IPS DF 4.7 (cell line): ENCODE results near the gene KCNC4.

ENCODE experiments used
- DNase-seq: peaks from one replicate; pipeline ENCODE4 v3.0.0-alpha.2; 2013; ENCODE audit warnings: low spot score; ENCODE audit errors: extremely low read depth

KCNC4 gene

GRCh38 chr1:110229348-110230001 is 19.4 kb downstream of the KCNC4 start:
- no peak for DNase-seq

- DNase-seq, result no peak
Measured at GRCh38 chr1:110230381-110231199, 20.5 kb downstream of the KCNC4 start.

- no peak for DNase-seq
Measured at GRCh38 chr1:110233861-110234260, 23.7 kb downstream of the KCNC4 start.

- DNase-seq, result no peak
Measured at GRCh38 chr1:110234691-110235090, 24.6 kb downstream of the KCNC4 start.

- no peak for DNase-seq
Measured at GRCh38 chr1:110235181-110235833, 25.2 kb downstream of the KCNC4 start.

GRCh38 chr1:110235834-110236682 is 25.9 kb downstream of the KCNC4 start:
- DNase-seq, result no peak

- DNase-seq, result no peak
Measured at GRCh38 chr1:110237386-110238152, 27.5 kb downstream of the KCNC4 start.

GRCh38 chr1:110239441-110240430 is 29.6 kb downstream of the KCNC4 start:
- no peak for DNase-seq

GRCh38 chr1:110240476-110241210 is 30.5 kb downstream of the KCNC4 start:
- no peak for DNase-seq

GRCh38 chr1:110241516-110241915 is 31.4 kb downstream of the KCNC4 start:
- DNase-seq, result no peak

GRCh38 chr1:110242062-110242461 is 31.9 kb downstream of the KCNC4 start:
- no peak for DNase-seq

GRCh38 chr1:110242731-110243130 is 32.6 kb downstream of the KCNC4 start:
- DNase-seq, result no peak

- DNase-seq, result no peak
Measured at GRCh38 chr1:110243146-110243545, 33.0 kb downstream of the KCNC4 start.

- no peak for DNase-seq
Measured at GRCh38 chr1:110243574-110243973, 33.5 kb downstream of the KCNC4 start.

- DNase-seq, result no peak
Measured at GRCh38 chr1:110245876-110246620, 35.9 kb downstream of the KCNC4 start.

GRCh38 chr1:110248746-110249145 is 38.6 kb downstream of the KCNC4 start:
- no peak for DNase-seq

- no peak for DNase-seq
Measured at GRCh38 chr1:110249256-110249655, 39.1 kb downstream of the KCNC4 start.

GRCh38 chr1:110250008-110250407 is 39.9 kb downstream of the KCNC4 start:
- no peak for DNase-seq
